NCI-H2171 (cell line): ENCODE results near the gene MCL1.

Source experiments
- DNase-seq: peaks from one replicate; lab custom pipeline; 2025; lab: John Stamatoyannopoulos, UW

Gene MCL1

GRCh38 chr1:150557065-150557600 is 22.3 kb downstream of the MCL1 start:
- no peak for DNase-seq

- no peak for DNase-seq
These were observed 23.2 kb downstream of the MCL1 start for GRCh38 chr1:150555971-150556865.

- no peak for DNase-seq
These were observed 24.0 kb downstream of the MCL1 start for GRCh38 chr1:150555198-150555970.

DNA sequence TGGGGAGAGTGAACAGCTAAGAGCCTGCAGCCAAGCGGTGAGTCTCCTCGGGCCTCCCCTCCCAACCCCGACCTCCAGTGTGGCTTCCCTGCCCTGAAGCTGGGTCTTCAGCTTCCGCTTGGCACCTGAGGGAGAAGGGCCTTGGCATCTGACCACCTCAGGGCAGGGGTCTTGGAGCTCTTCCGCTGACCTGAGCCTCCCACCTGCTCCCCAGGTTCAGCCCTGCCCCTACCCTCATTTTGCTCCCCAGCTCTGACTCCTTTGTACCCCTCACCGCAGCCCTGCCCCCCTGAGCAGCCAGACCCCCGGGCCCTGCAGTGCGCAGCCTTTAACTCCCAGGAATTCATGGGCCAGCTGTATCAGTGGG is 25.3 kb downstream of the MCL1 start:
- no peak for DNase-seq

- no peak for DNase-seq
These were observed 25.9 kb downstream of the MCL1 start for GRCh38 chr1:150553392-150554085.

DNA sequence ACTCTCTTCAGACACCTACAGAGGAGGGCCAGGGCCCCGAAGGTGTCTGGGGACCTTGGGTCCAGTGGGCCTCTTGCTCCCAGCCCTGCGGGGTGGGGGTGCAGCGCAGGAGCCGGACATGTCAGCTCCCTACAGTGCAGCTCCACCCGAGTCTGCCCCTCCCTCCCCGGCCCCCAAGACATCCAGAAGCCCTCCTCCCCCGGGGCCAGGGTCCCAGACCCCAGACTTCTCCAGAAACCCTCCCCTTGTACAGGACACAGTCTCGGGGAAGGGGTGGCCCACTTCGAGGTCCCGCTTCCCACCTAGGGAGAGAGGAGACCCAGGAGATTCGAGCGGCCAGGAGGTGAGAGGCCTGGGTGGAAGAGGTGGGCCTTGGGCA is 26.5 kb downstream of the MCL1 start:
- no peak for DNase-seq

DNA sequence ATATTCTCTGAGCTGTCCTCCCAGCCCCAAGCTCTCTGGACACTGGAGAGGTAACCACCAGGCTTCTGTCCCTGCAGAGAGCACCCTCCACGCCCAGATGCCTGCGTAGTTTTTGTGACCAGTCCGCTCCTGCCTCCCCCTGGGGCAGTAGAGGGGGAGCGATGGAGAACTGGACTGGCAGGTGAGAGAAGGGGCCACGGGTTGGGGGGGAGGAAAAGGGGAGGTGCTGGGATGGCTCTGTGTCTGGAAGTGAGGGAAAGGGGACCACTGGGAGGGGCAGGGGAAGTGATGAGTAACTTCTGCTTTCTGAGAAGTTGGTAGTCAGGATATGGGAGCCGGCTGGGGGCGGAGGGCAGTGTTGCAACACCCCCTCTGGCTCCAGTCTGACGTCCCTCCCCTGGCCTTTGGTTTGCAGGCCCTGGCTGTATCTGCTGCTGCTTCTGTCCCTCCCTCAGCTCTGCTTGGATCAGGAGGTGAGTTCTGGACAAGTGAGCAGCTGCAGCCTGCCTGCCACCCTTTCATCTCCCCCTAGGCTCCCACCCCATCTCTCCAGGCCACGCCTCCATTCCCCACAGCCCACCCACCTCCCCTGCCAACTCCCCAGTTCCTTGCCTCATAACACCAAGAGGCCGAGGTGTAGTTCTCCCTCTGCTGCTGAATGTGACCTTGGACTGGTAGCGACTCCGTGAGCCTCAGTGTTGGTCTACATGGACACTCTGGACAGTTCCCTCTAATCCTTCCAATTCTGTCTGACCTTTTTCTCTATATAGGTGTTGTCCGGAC is 27.1 kb downstream of the MCL1 start:
- DNase-seq = no peak

GRCh38 chr1:150551784-150552127 is 27.7 kb downstream of the MCL1 start:
- DNase-seq = no peak

- no peak for DNase-seq
These were observed 28.2 kb downstream of the MCL1 start for GRCh38 chr1:150551051-150551783.

DNA sequence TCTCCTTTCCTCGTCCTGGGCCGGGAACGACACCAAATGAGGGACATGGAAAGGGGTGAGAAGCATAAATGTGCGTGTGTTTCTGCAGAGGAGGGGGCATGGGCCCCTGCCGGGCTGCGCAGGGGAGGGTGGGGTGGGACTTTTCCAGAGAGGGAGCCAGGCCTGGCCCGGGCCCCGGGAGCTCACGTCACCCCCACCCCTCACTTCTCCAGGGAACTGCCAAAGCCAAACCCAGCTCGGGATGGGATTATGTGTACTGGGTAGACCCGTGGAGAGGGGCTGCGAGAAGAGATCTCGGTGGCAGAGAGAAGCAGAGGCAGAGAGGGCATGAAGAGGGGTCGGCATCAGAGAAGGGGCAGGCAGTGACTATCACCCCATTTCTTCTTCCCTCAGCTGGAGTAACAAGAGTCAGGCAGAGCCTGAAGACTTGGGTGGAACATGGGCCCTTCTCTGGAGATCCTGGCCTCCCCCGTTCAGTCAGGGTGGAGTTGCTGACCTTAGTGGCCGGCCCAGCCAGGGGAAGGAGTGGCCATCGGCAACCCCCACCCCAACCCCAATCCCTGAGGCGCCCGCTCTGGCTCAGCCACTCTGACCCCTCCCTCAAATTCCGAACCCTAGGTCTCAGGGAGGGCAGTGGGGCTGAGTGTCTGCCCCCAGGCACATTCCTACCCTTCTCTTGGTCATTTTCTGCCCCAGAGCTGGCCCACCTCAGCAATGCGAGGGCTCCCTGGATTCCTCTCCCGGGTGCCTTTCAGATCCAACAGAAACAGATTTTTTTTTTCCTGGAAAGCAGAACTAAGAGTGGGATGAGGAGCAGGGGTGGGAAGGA is 29.0 kb downstream of the MCL1 start:
- DNase-seq = no peak

GRCh38 chr1:150549496-150550221 is 29.8 kb downstream of the MCL1 start:
- no peak for DNase-seq

DNA sequence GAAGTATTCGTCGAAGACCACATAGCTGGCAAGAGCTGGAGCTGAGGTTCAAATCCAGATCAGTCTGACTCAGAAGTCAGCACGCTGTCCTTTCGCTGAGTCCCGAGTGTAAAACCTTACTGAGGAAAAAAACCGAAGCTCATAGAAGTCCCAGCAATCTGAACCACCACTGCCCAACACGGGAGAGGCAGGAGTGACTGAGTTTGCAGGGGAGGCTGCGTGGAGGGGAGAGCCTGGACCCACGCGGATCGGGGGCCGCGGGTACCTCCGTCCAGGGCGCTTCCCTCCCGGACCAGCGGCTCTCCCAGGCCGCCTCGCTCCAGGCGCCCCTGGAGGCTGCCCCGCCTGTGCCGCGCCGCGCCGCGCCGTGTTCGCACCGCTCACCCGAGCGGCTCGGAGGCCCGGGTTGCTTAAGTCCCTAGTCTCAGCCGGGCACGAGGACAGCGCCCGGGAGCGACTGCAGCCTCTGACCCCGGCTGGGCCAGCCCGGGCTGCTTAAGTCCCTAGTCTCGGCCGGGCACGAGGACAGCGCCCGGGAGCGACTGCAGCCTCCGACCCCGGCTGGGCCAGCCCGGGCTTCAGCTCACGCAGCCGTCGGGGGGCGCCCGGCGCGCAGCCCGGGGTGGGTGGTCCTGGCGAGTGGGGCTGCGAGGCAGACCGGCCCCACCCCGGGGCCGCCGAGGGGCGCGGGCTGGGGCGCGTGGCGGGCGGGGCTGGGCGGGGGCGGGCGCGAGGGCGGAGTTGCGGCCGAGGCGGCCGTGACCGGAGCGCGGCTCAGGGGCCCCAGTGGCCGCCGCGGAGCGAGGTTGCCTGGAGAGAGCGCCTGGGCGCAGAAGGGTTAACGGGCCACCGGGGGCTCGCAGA is 30.5 kb downstream of the MCL1 start, which contains the start of gene ADAMTSL4:
Gene ADAMTSL4, plus strand, starts transcription at position 777 of the 864 bp plus-strand sequence. CDS start 2,881 bp downstream, outside the sequence.
- peak; percentile 35 for DNase-seq

DNA sequence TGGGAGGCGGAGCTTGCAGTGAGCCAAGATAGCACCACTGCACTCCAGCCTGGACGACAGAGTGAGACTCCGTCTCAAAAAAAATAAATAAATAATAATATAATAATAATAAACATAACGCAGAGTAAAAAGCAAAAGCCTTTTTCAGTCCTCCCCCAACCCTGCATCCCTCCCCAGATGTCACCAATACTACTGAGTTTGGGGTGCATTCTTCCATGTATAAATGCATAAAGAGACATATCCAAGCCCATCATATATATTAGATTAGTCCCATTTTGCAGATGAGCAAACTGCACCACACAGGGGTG is 31.1 kb downstream of the MCL1 start:
- DNase-seq = no peak

GRCh38 chr1:150546294-150546937 is 33.0 kb downstream of the MCL1 start:
- DNase-seq = no peak

GRCh38 chr1:150545486-150546032 is 33.9 kb downstream of the MCL1 start:
- DNase-seq = no peak

DNA sequence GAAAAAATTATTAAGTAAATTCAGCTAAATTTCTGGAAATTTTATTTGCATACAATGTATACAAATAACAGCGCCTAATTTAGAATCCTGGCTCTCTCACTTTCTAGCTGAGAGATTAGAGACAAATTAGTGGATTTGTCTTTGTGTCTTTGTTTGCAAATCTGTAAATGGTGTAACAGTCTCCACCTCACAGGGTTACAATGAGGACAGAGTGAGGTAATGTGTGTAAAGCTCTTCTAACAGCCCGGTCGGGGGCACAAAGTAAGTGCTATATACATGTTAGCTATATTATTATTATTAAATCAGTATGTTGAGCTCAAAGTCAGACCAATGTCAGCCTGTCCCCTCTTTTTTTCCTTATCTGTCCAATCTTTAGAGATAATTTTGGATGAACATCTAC is 35.2 kb downstream of the MCL1 start:
- no peak for DNase-seq

GRCh38 chr1:150543500-150544143 is 35.8 kb downstream of the MCL1 start:
- no peak for DNase-seq
